Ammon's horn (tissue), 1 donor: ENCODE data around the gene ITM2C.

ENCODE experiments used
- DNase-seq: peaks from one replicate; pipeline ENCODE4 v3.0.0-alpha.2; 2016; ENCODE audit warnings: low spot score

Gene ITM2C

GRCh38 chr2:230927711-230928341 is 63.1 kb downstream of the ITM2C start:
- no peak for DNase-seq
